Liver (tissue), 9 donors: ENCODE results near the gene NLK. TPM values are rescaled to one million over a fixed set of nuclear protein-coding genes. Genes with fewer than 3 reads are reported as not detected.

Source experiments
- DNase-seq: peaks from one replicate; pipeline ENCODE4 v3.0.0-alpha.2; 2017; ENCODE audit warnings: low spot score
- H3K27ac ChIP-seq, 2 donors: one replicate each; pipeline ENCODE4 v1.7.0; 2013; ENCODE audit warnings: inconsistent platforms in 2 of 2, low read length in 2 of 2, control low read depth in 1 of 2, low read depth in 1 of 2, mild to moderate bottlenecking in 1 of 2
- H3K27me3 ChIP-seq, 4 donors: one replicate each; pipeline versions ENCODE4 v1.6.1 to v1.7.0; 2013; ENCODE audit warnings: low read length in 3 of 4, inconsistent platforms in 1 of 4, mild to moderate bottlenecking in 1 of 4, moderate library complexity in 1 of 4; ENCODE audit not compliant: control insufficient read depth in 4 of 4, insufficient read depth in 4 of 4
- H3K36me3 ChIP-seq, 4 donors: one replicate each; pipeline versions ENCODE4 v1.6.1 to v1.7.0; 2013; ENCODE audit warnings: low read length in 3 of 4, mild to moderate bottlenecking in 3 of 4, low read depth in 1 of 4, moderate library complexity in 1 of 4; ENCODE audit not compliant: control insufficient read depth in 4 of 4, insufficient read depth in 3 of 4
- H3K4me1 ChIP-seq, 4 donors: one replicate each; pipeline versions ENCODE4 v1.6.1 to v1.7.0; 2013; ENCODE audit warnings: low read length in 3 of 4, mild to moderate bottlenecking in 3 of 4, moderate library complexity in 1 of 4; ENCODE audit not compliant: control insufficient read depth in 4 of 4, insufficient read depth in 4 of 4
- H3K4me3 ChIP-seq, 3 donors: one replicate each; pipeline versions ENCODE4 v1.6.1 to v1.7.0; 2013; ENCODE audit warnings: low read length in 3 of 3, control low read depth in 1 of 3, low read depth in 1 of 3, mild to moderate bottlenecking in 1 of 3
- H3K9ac ChIP-seq, 2 donors: one replicate each; pipeline ENCODE4 v1.7.0; 2013; ENCODE audit warnings: low read length in 2 of 2, mild to moderate bottlenecking in 2 of 2, moderate library complexity in 2 of 2, control low read depth in 1 of 2, low read depth in 1 of 2
- H3K9me3 ChIP-seq, 4 donors: one replicate each; pipeline versions ENCODE4 v1.6.1 to v1.7.0; 2013; ENCODE audit warnings: low read length in 3 of 4; ENCODE audit not compliant: control insufficient read depth in 4 of 4
- CTCF ChIP-seq: fragments of 150-350 bp; IDR thresholded peaks from 2 replicates; pipeline ENCODE4 v1.5.1; 2017; ENCODE audit warnings: improper control_type of control experiment, low read depth, low read length; ENCODE audit not compliant: missing input control
- EGR1 ChIP-seq, 2 donors: IDR thresholded peaks; 2 replicates each; pipeline ENCODE4 v1.6.1; 2016 to 2018; ENCODE audit warnings: antibody characterized with exemption in 2 of 2, low read depth in 2 of 2
- FOXA1 ChIP-seq: IDR thresholded peaks from 2 replicates; pipeline ENCODE4 v1.6.1; 2016; ENCODE audit warnings: antibody characterized with exemption
- FOXA2 ChIP-seq: IDR thresholded peaks from 2 replicates; pipeline ENCODE4 v1.6.1; 2016; ENCODE audit warnings: antibody characterized with exemption
- GABPA ChIP-seq, 2 donors: IDR thresholded peaks in 1 of 2; conservative IDR thresholded peaks in 1 of 2; 2 replicates each; pipeline ENCODE4 v1.6.1; 2016; ENCODE audit warnings: antibody characterized with exemption in 2 of 2, mild to moderate bottlenecking in 1 of 2, moderate library complexity in 1 of 2
- HNF4A ChIP-seq, 2 donors: conservative IDR thresholded peaks; 2 replicates each; pipeline ENCODE4 v1.6.1; 2016; ENCODE audit warnings: antibody characterized with exemption in 2 of 2, mild to moderate bottlenecking in 2 of 2
- HNF4G ChIP-seq: IDR thresholded peaks from 2 replicates; pipeline ENCODE4 v1.6.1; 2016; ENCODE audit warnings: antibody characterized with exemption
- JUND ChIP-seq, 2 donors: IDR thresholded peaks; 2 replicates each; pipeline ENCODE4 v1.6.1; 2016; ENCODE audit warnings: antibody characterized with exemption in 2 of 2
- MAX ChIP-seq: IDR thresholded peaks from 2 replicates; pipeline ENCODE4 v1.6.1; 2016; ENCODE audit warnings: antibody characterized with exemption
- NR2F2 ChIP-seq: IDR thresholded peaks from 2 replicates; pipeline ENCODE4 v1.6.1; 2016; ENCODE audit warnings: antibody characterized with exemption
- RAD21 ChIP-seq, 2 donors: IDR thresholded peaks; 2 replicates each; pipeline ENCODE4 v1.6.1; 2016; ENCODE audit warnings: antibody characterized with exemption in 2 of 2, mild to moderate bottlenecking in 2 of 2
- REST ChIP-seq: IDR thresholded peaks from 2 replicates; pipeline ENCODE4 v1.6.1; 2016; ENCODE audit warnings: antibody characterized with exemption, mild to moderate bottlenecking
- RXRA ChIP-seq, 2 donors: IDR thresholded peaks; 2 replicates each; pipeline ENCODE4 v1.6.1; 2017 to 2018; ENCODE audit warnings: antibody characterized with exemption in 2 of 2, mild to moderate bottlenecking in 1 of 2
- SP1 ChIP-seq: IDR thresholded peaks from 2 replicates; pipeline ENCODE4 v1.6.1; 2018; ENCODE audit warnings: antibody characterized with exemption, mild to moderate bottlenecking
- TAF1 ChIP-seq: conservative IDR thresholded peaks from 2 replicates; pipeline ENCODE4 v1.6.1; 2016; ENCODE audit warnings: antibody characterized with exemption, mild to moderate bottlenecking
- YY1 ChIP-seq: IDR thresholded peaks from 2 replicates; pipeline ENCODE4 v1.6.1; 2016; ENCODE audit warnings: antibody characterized with exemption, mild to moderate bottlenecking
- ZBTB33 ChIP-seq: IDR thresholded peaks from 2 replicates; pipeline ENCODE4 v1.6.1; 2016; ENCODE audit warnings: antibody characterized with exemption
- WGBS: extraction: QIAGEN DNeasy Blood & Tissue Kit; methylation state at CpG from one replicate; pipeline ENCODE4 v1.1.7; 2013; 5-methylcytosine and 5-hydroxymethylcytosine counted together
- polyA plus RNA-seq, 2 donors: library from polyadenylated mRNA; stranded (reverse) in 1 of 2; unstranded in 1 of 2; fragments of 200-250 nt in 1 of 2; fragments of >200 nt in 1 of 2; fragmentation: Nextera tagmentation in 1 of 2; extraction: Ambion mirVana in 1 of 2; gene quantifications; one replicate each; pipeline versions ENCODE4 v1.2.1 to v1.2.3, GENCODE V29; 2013 to 2015
- total RNA-seq, 2 donors: library from RNA; depleted of rRNA; stranded (reverse); fragments of >200 nt; gene quantifications; one replicate each; pipeline ENCODE4 v1.2.3, GENCODE V29; 2014
- TF ChIP-seq, protein P1 (sequence below): IDR thresholded peaks from 2 replicates; pipeline ENCODE4 v1.6.1; 2016; ENCODE audit warnings: antibody characterized with exemption
- donor health status: healthy.
- donor health status: healthy.
- donor health status: healthy.
- donor health status: healthy.
- donor health status: healthy.

Gene NLK
- total and polyA plus RNA-seq, 4 donors, result 4.4 to 17.4 (median 9.2) TPM

- Histone ChIP-seq H3K4me1 (peaks cover 0 to 1% (median 0%) of the 10 kb centered on the region in 4 donors), H3K4me3 (no peak overlapping the region), H3K36me3 (peaks cover 2 to 6% (median 6%) of the 10 kb centered on the region in 4 donors), H3K9me3 (no peaks in the 10 kb centered on the region), H3K27ac (no peak overlapping the region), H3K27me3 (no peaks in the 10 kb centered on the region), H3K9ac (no peak overlapping the region)
- DNase-seq, result no peak
- TF ChIP-seq FOXA2 (no peak), TAF1 (no peak), YY1 (no peak), NR2F2 (no peak)
- 75% methylated on average over 3 of the region's 3 CpGs for WGBS
Observed at GRCh38 chr17:28169621-28170349, 127.3 kb downstream of the NLK start.

DNA sequence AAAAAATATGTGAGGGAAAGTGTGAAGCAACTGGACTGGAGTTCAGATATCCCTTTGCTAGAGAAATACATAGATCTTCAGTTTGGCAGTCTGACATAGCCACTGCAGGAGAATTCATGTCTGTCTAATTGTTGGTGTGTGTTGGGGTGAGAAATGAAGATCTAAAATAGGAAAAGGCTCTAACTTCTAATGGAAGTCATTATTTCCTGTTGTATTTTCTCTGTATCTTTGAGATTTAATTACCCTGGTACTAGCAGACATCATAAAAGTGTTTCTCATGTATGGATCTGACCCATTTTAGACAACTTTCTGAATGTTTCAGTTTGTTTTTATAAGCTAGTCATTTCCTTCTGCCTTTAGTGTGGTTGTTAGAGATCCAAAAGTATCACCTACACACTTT, 128.3 kb downstream of the NLK start:
- TF ChIP-seq ZBTB33, result no peak
- TF ChIP-seq FOXA1, result no peak
- TF ChIP-seq HNF4G, result no peak
- TF ChIP-seq MAX, result no peak
- TF ChIP-seq NR2F2, result no peak
- TF ChIP-seq, protein P1, sequence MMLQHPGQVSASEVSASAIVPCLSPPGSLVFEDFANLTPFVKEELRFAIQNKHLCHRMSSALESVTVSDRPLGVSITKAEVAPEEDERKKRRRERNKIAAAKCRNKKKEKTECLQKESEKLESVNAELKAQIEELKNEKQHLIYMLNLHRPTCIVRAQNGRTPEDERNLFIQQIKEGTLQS, result no peak
- TF ChIP-seq REST, result no peak
- TF ChIP-seq RXRA (IDR thresholded peaks at IDR 0.05), result no peak
- TF ChIP-seq FOXA2, result no peak
- TF ChIP-seq CTCF, result no peak
- TF ChIP-seq JUND (IDR thresholded peaks at IDR 0.05), result no peak
- no peak for TF ChIP-seq HNF4A (conservative IDR thresholded peaks at IDR 0.05)
- no peak for TF ChIP-seq EGR1 (IDR thresholded peaks at IDR 0.05; ENCODE audit: low read depth in 2 of 2)
- no peak for TF ChIP-seq TAF1
- TF ChIP-seq SP1, result no peak
- no peak for TF ChIP-seq RAD21 (IDR thresholded peaks at IDR 0.05)
- no peak for TF ChIP-seq GABPA (IDR thresholded peaks at IDR 0.05 in 1 of 2, conservative IDR thresholded peaks at IDR 0.05 in 1 of 2)
- Histone ChIP-seq H3K4me1 (peaks cover 0 to 1% (median 0%) of the 10 kb centered on the region in 4 donors), H3K36me3 (peaks cover 2 to 6% (median 6%) of the 10 kb centered on the region in 4 donors), H3K9ac (no peak overlapping the region), H3K9me3 (no peaks in the 10 kb centered on the region), H3K27ac (no peak overlapping the region), H3K4me3 (no peak overlapping the region), H3K27me3 (no peaks in the 10 kb centered on the region)
- no peak for DNase-seq
